Activated naive CD4-positive, alpha-beta T cell treated with anti-CD3 and anti-CD28 coated beads for 36 hours (primary cell): Measurements from ENCODE around the gene ZNF423. TPM values are rescaled to one million over a fixed set of nuclear protein-coding genes. Genes with fewer than 3 reads are reported as not detected.

Experiments
- CTCF ChIA-PET: fragments of 350-600 bp; sonication (Branson Sonifier 250); formaldehyde crosslinking; loops from one replicate; lab custom pipeline; 2021; ENCODE audit warnings: antibody characterized with exemption; lab: Charles Lee
- DNase-seq: peaks from one replicate; pipeline ENCODE4 v3.0.0-alpha.2; 2020
- H3K27ac Mint-ChIP-seq: one replicate; pipeline ENCODE4 v1.8.0; 2021; ENCODE audit warnings: mild to moderate bottlenecking, mixed read lengths
- H3K27me3 Mint-ChIP-seq: one replicate; pipeline ENCODE4 v1.8.0; 2021; ENCODE audit warnings: low read depth, mixed read lengths
- H3K36me3 Mint-ChIP-seq: one replicate; pipeline ENCODE4 v1.8.0; 2021; ENCODE audit warnings: low read depth, mixed read lengths
- H3K4me1 Mint-ChIP-seq: one replicate; pipeline ENCODE4 v1.8.0; 2021; ENCODE audit warnings: low read depth, mixed read lengths
- H3K4me3 Mint-ChIP-seq: one replicate; pipeline ENCODE4 v1.8.0; 2021; ENCODE audit warnings: mild to moderate bottlenecking, moderate library complexity, mixed read lengths
- H3K9me3 Mint-ChIP-seq: one replicate; pipeline ENCODE4 v1.8.0; 2021; ENCODE audit warnings: mixed read lengths
- intact Hi-C: fragments of 100-400 bp; cut with micrococcal nuclease; formaldehyde crosslinking; loops from one replicate; pipeline ENCODE4 v1.15.1; 2023
- total RNA-seq, 2 experiments: library from RNA; stranded (reverse); gene quantifications; one replicate each; pipeline ENCODE4 v1.2.3, GENCODE V29; 2021

ZNF423 gene
- total RNA-seq, 2 experiments from 2014 or later, result 0.05 TPM; not detected in 1

DNA sequence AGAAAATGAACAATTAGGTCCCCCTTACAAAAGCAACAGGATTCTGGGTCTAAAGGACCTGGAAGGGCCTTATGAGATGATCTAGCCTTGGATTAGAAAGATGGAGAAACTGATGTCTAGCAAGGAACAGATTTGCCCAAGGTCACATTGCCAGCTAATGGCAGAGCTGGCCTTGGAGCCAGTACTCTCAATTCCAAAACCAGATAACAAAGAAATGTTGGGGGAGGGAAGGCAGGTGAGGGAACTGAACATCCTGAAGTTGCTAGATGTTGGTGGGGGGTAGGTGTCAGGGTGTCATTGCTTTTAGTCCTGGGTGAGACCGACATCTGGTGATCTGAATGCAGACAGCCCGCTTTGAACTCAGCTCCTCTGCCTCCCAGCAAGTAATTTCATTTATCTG lies 11.3 kb upstream of the ZNF423 start:
- no peaks in the 10 kb centered on the region for H3K36me3 Mint-ChIP-seq
- H3K9me3 Mint-ChIP-seq, result no peaks in the 10 kb centered on the region
- CTCF ChIA-PET, result interaction anchor here (1.2 kb wide), 1 partner anchor 9 kb away, joined by 3 read pairs; no protein-coding TSS in a partner anchor
- intact Hi-C loops, result no loop called here
- no peak overlapping the region for H3K27ac Mint-ChIP-seq
- no peaks in the 10 kb centered on the region for H3K27me3 Mint-ChIP-seq
- H3K4me1 Mint-ChIP-seq, result no peaks in the 10 kb centered on the region
- no peak overlapping the region for H3K4me3 Mint-ChIP-seq
- DNase-seq, result no peak

DNA sequence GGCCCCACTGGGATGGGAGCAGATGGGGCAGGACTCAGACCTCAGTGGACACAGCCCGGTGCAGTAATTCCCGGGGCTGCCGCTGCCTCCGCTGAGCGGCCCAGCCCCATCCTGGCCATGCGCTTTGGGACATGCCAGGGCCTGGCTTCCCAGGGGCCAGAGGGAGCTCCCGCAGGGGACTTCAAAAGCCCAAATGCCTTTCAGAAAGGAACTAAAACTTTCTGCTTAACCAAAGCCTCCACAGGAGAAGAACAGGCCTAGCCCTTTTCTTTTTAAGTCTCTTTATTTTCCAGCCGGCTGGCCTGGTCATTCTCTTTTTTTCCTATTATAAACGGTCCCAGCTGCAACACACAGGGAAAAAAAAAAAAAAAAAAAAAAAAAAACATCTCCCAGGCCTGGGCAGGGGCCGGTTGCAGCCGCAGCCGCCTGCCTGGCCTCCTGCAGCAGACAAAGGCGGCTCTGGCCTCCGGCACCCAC lies 10.7 kb upstream of the ZNF423 start:
- H3K27me3 Mint-ChIP-seq, result no peaks in the 10 kb centered on the region
- intact Hi-C loops, result no loop called here
- H3K9me3 Mint-ChIP-seq, result no peaks in the 10 kb centered on the region
- no peak overlapping the region for H3K4me3 Mint-ChIP-seq
- H3K27ac Mint-ChIP-seq, result no peak overlapping the region
- CTCF ChIA-PET, result no interaction called here
- H3K36me3 Mint-ChIP-seq, result no peaks in the 10 kb centered on the region
- DNase-seq, result no peak
- H3K4me1 Mint-ChIP-seq, result no peaks in the 10 kb centered on the region

DNA sequence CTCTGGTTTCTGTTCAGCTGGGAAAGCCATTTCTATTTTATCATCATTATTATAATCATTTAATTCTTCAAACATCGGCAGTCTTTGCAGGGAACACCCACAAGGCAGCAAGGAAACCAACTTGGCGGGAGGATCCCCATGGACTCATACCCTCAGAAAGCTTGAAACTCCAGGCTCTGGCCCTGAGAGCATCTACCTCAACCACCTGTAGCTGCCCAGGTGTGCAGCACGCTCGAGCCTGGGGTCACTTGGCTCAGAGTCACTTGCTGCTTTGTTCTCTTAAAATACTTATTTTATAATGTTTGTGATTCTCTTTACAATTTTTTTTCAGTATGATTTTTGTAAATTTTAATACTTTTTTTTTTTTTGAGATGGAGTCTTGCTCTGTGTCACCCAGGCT lies 6.8 kb upstream of the ZNF423 start:
- CTCF ChIA-PET, result interaction anchor here (1.3 to 1.5 kb wide), 2 partner anchors 14 to 162 kb away, joined by 4 to 5 read pairs; partner anchors contain the start of gene CNEP1R1
- intact Hi-C loops, result no loop called here

DNA sequence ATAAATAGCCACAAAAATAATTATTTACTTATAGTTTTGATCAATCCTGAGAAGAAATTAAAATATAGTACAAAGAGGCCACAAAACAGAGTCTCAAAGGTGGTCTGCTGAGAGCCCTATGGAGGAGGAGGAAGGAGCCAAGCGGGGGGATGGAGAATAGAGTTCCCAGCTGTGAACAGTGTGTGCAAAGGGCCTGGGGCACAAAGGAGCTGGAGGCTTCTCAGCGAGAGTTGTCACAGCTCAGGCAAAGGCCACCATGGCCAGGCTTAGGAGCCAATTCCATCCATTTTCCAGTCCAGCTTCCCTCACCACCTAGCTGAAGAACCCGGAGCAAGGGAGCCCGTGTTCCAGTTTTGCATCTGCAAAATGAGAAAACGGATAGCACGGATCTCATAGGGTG lies 5.4 kb upstream of the ZNF423 start:
- Mint-ChIP-seq H3K9me3 (no peaks in the 10 kb centered on the region), H3K36me3 (no peaks in the 10 kb centered on the region), H3K4me1 (peaks cover 10% of the 10 kb centered on the region), H3K4me3 (no peak overlapping the region), H3K27me3 (peaks cover 17% of the 10 kb centered on the region), H3K27ac (no peak overlapping the region)
- intact Hi-C loops, result no loop called here
- no peak for DNase-seq
- CTCF ChIA-PET, result interaction anchor here (1.3 kb wide), 1 partner anchor 164 kb away, joined by 4 read pairs; the partner anchor contains the start of gene CNEP1R1

More for the DNA sequence above, 6.8 kb upstream of the ZNF423 start:
- H3K27me3 Mint-ChIP-seq, result peaks cover 10% of the 10 kb centered on the region
- H3K9me3 Mint-ChIP-seq, result no peaks in the 10 kb centered on the region
- no peak overlapping the region for H3K4me3 Mint-ChIP-seq
- peaks cover 4% of the 10 kb centered on the region for H3K4me1 Mint-ChIP-seq
- no peak for DNase-seq
- no peak overlapping the region for H3K27ac Mint-ChIP-seq
- no peaks in the 10 kb centered on the region for H3K36me3 Mint-ChIP-seq

DNA sequence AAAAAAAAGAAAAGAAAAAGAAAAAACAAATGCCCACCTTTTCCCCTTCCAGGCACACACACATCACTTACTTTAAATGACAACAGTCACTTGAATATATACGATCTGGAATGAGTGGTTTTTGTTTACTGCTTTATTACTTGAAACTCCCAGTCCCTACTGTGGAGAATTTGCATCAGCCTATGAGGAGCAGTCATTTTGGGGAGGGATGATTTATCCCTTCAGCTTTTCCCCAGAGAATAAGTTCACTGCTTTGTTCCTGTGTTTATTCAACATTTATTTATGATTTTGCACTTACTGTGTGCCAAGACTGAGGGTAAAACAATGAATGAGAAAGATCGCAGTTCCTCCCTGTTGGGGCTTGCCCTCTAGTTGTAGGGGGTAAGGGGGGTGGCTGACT lies 4.7 kb upstream of the ZNF423 start:
- CTCF ChIA-PET, result no interaction called here
- H3K4me1 Mint-ChIP-seq, result peaks cover 10% of the 10 kb centered on the region
- intact Hi-C loops, result no loop called here
- H3K27ac Mint-ChIP-seq, result no peak overlapping the region
- no peaks in the 10 kb centered on the region for H3K36me3 Mint-ChIP-seq
- no peak for DNase-seq
- no peaks in the 10 kb centered on the region for H3K9me3 Mint-ChIP-seq
- H3K27me3 Mint-ChIP-seq, result peaks cover 17% of the 10 kb centered on the region
- H3K4me3 Mint-ChIP-seq, result no peak overlapping the region

DNA sequence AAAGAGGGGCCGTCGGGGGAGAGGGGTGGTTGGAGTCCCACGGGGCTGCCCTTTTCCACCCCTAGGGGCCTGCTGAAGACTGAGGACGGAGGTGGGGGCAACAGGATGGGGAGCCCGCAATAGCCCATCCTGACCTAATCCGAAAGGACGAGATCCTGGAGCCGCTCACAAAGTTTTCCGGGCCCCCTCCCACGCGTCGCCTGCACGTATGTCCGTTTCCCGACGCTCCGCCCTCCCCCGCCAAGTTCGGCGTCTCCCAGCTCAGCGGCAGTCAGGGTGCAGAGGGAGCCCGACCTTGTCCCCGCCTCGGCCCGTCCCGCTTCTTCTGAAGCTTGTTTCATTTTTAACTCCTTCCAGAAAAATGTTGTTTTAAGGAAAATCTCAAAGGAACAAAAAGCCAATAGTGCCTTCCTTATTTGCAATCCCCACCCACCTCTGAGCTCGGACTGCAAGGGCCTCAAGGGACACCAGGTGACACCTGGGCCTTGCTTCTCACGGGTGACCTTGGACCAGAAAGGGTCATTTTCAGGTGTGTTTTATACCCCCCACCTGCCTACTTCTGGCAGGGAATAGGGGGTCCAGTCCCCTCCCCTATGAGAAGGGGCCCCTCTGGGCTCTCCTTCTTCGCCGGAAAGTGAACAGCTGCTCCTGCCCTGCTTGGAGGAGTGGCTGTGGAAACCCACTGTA lies 3.4 kb upstream of the ZNF423 start:
- Mint-ChIP-seq H3K9me3 (no peaks in the 10 kb centered on the region), H3K27ac (no peak overlapping the region), H3K4me1 (peaks cover 10% of the 10 kb centered on the region), H3K4me3 (peak overlapping the region; percentile 34), H3K27me3 (peaks cover 20% of the 10 kb centered on the region), H3K36me3 (no peaks in the 10 kb centered on the region)
- peak; percentile 12 for DNase-seq
- CTCF ChIA-PET, result interaction anchor here (2.6 kb wide), 1 partner anchor 14 kb away, joined by 14 read pairs; no protein-coding TSS in a partner anchor
- intact Hi-C loops, result loop anchor here (5.0 kb wide), 3 partner anchors 163 to 417 kb away; partner anchors contain the start of gene TENT4B

DNA sequence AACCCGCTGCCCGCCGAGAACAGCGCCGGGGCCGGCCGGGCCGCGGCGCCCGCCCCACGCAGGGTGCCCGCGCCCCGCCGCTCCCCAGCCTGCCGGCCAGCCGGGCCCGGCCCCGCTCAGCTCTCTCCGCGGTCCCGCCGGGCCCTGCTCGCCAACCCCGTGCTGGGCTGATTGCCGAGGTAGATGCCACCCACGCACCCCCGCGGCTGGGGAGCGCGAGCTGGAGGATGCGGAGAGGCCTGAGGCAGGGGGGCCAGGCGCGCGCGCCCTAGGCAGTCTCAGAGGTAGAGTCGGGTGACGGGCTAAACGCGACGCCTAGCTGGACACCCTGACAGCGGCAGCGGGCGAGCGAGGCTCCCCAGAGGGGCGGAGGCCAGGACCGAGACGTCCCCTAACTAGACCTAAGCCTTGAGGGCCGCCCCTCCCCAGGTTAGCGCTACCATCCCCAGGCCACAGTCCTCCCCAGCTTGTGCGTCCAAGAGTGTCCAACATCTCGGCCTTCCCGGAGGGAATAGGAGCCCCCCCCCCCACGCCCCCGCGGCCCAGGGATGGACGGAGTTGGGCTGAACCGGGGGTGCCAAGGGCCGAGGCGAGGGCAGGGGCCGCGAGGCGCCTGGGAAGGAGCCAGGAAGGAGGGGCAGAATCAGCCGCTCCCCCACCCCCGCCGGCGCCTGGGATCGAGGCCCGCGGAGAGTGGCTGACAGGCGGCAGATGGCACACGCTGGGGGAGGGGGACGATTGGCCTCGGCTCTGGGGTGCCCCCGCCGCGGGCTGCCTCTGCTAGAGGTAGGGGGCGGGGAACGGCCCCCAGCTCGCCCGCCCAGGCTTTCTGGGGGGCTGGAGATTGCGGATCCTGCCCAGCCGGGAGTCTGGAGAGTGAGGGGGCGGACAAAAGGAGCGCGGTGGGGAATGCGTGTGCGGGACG lies 2.5 kb upstream of the ZNF423 start:
- Mint-ChIP-seq H3K4me3 (peak overlapping the region; percentile 24), H3K36me3 (no peaks in the 10 kb centered on the region), H3K9me3 (no peaks in the 10 kb centered on the region), H3K27ac (no peak overlapping the region), H3K4me1 (peaks cover 10% of the 10 kb centered on the region), H3K27me3 (peaks cover 28% of the 10 kb centered on the region)
- intact Hi-C loops, result loop anchor here (5.0 kb wide), 3 partner anchors 164 to 416 kb away; partner anchors contain the start of gene TENT4B
- peak; percentile 55 for DNase-seq
- CTCF ChIA-PET, result interaction anchor here (0.7 to 2.6 kb wide), 13 partner anchors 9 to 63 kb away, joined by 3 to 14 read pairs (median 4); no protein-coding TSS in a partner anchor

DNA sequence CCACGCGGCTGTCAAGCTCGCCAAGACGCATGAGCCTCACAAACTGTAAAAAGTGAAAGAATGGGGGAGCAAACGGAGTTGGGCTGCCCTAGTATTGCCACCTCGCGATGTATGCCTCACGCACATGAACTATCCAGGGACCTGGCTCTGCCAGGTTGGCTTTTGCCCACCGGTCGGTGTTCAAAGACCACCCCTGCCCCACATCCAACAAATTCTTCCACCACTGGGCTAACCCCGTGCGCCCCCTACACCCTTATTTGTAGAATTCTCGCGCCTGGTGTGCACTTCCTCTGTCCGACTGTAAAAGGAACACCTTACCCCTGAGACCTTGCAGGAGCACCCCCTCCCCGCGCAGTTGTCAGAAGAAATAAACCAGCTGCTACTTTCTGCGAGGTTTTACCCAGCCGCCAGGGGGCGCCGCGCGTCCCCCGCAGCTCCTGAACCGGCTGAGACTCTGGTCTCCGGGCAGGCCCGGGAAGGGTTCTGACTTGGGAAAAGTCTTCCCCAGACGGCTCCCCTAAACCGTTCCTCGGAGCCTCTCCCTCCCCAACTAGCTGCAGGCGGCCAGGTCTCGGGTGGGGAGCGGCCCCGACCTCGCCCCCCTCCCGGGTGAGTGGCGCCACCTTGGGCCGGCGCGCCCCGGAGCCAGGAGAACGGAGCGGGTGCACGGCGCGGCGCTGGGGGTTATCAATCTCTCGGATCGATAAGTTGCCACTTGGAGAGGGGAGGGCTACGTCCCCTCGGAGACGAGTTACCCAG lies 1.7 kb upstream of the ZNF423 start:
- Mint-ChIP-seq H3K36me3 (no peaks in the 10 kb centered on the region), H3K27me3 (peaks cover 28% of the 10 kb centered on the region), H3K4me1 (peaks cover 10% of the 10 kb centered on the region), H3K9me3 (no peaks in the 10 kb centered on the region), H3K4me3 (peak overlapping the region; percentile 66), H3K27ac (no peak overlapping the region)
- CTCF ChIA-PET, result interaction anchor here (0.6 to 2.6 kb wide), 15 partner anchors 9 to 846 kb away, joined by 3 to 14 read pairs (median 3); no protein-coding TSS in a partner anchor
- intact Hi-C loops, result loop anchor here (1.0 to 5.0 kb wide), 4 partner anchors 65 to 415 kb away; partner anchors contain the start of gene TENT4B
- peak; percentile 58 for DNase-seq

DNA sequence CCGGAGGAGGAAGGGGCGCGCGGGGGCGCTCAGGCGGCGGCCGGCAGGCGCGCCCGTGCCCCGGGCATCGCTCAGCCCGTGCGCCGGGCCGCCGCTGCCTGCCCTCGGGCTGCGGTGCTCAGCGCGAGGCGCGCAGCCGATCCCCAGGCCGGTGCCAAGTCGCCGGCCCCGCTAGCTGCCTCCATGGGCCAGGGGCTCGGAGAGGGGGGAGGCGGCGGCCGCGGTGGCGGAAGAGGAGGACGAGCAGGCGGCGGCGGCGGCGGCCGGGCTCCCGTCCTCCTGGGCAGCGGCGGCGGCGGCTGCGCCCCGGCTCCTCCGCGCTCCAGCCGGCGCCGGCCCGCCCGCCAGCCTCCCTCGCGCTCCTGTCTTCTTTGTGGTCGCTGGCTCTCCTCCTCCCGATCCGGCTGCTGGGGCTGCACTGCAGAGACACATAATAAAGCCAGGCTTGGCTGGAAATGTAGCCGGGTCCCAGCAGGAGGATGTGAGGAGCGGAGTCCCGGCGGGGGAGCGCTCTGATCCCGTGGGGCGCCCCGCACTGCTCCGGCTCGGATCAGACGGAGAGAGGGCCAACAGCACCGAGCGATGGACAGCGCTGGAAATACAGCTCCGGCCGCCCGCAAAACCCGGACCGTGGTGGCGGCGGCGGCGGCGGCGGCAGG lies 889 bp upstream of the ZNF423 start:
- Mint-ChIP-seq H3K36me3 (no peaks in the 10 kb centered on the region), H3K4me3 (peak overlapping the region; percentile 60), H3K9me3 (no peaks in the 10 kb centered on the region), H3K27me3 (peaks cover 32% of the 10 kb centered on the region), H3K27ac (no peak overlapping the region), H3K4me1 (peaks cover 10% of the 10 kb centered on the region)
- intact Hi-C loops, result loop anchor here (1.0 to 5.0 kb wide), 4 partner anchors 66 to 414 kb away; partner anchors contain the start of gene TENT4B
- DNase-seq, result peak; percentile 56
- CTCF ChIA-PET, result interaction anchor here (0.6 to 2.6 kb wide), 10 partner anchors 9 to 847 kb away, joined by 3 to 14 read pairs (median 4); no protein-coding TSS in a partner anchor

DNA sequence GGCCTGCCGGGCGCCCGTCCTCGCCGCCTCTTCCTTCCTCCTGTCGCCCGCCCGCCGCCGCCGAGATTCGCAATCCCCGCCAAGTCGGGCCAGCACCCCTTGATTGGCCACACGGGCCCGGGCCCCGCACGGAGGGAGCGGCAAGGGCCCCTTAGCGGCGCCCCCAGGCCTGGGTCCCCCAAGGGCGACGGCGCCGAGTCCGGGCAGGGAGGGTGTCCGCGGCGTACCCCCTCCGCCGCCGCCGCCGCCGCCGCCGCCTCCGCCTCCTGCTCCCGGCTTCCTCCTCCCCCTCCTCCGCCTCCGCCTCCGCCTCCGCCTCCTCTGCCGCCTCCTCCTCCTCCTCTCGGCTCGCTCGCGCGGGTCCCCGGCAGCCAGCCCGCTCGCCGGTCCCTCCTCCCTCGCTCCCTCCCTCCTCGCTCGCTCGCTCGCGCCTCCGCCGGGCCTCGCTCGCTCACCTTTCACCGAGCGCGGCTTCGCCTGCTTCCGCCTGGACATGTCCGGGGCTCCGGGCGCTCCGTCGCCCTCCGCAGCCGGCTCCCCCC lies 561 bp downstream of the ZNF423 start:
- intact Hi-C loops, result loop anchor here (5.0 kb wide), 3 partner anchors 167 to 413 kb away; partner anchors contain the start of gene TENT4B
- DNase-seq, result peak; percentile 69
- Mint-ChIP-seq H3K4me1 (peaks cover 10% of the 10 kb centered on the region), H3K4me3 (peak overlapping the region; percentile 58), H3K36me3 (no peaks in the 10 kb centered on the region), H3K27ac (no peak overlapping the region), H3K9me3 (no peaks in the 10 kb centered on the region), H3K27me3 (peaks cover 40% of the 10 kb centered on the region)
- CTCF ChIA-PET, result no interaction called here

DNA sequence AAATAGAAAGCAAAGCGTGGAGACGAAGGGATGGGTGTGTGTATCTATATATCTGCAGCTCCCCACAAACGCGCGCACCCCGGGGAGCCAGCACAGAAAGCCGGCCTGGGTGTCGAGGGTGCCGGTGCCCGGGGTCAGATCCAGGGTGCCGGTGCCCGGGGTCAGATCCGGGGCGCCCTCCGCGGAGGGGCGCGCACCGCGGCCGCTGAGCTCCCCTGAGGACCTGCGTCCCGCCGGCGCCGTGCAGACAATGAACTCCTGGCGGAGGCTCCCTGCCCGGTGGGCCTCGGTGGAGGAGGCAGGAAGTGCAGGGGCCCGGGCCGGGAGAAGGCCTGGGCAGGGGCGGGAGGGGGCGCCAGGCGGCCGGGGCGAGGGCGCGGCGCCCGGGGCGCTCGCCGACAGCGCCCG lies 1.1 kb downstream of the ZNF423 start:
- CTCF ChIA-PET, result no interaction called here
- H3K4me3 Mint-ChIP-seq, result no peak overlapping the region
- no peak overlapping the region for H3K27ac Mint-ChIP-seq
- no peak for DNase-seq
- intact Hi-C loops, result loop anchor here (5.0 kb wide), 3 partner anchors 168 to 412 kb away; partner anchors contain the start of gene TENT4B
- H3K4me1 Mint-ChIP-seq, result peaks cover 10% of the 10 kb centered on the region
- H3K9me3 Mint-ChIP-seq, result no peaks in the 10 kb centered on the region
- H3K27me3 Mint-ChIP-seq, result peaks cover 37% of the 10 kb centered on the region
- no peaks in the 10 kb centered on the region for H3K36me3 Mint-ChIP-seq
